Measurements from ENCODE around the gene AGPAT4.
"Not testable (repeated sequence)": the region's sequence is repeated elsewhere in the genome, so short reads cannot be mapped to it uniquely, and the experiment has no call there.

AGPAT4 gene

GRCh38 chr6:161136655-161137054, 137.2 kb downstream of the AGPAT4 start:
- no peak for DNase-seq

GRCh38 chr6:161135695-161136591, 137.9 kb downstream of the AGPAT4 start:
- no peak for DNase-seq

- DNase-seq: no peak
These were observed 139.1 kb downstream of the AGPAT4 start for GRCh38 chr6:161134550-161135298.

GRCh38 chr6:161133963-161134362, 139.9 kb downstream of the AGPAT4 start:
- DNase-seq: no peak

GRCh38 chr6:161132384-161132783, 141.5 kb downstream of the AGPAT4 start:
- DNase-seq: no peak

GRCh38 chr6:161130967-161131766, 142.7 kb downstream of the AGPAT4 start:
- DNase-seq: no peak

- DNase-seq: no peak
These were observed 143.3 kb downstream of the AGPAT4 start for GRCh38 chr6:161130541-161130940.

- DNase-seq: no peak
These were observed 145.1 kb downstream of the AGPAT4 start for GRCh38 chr6:161128680-161129196.

GRCh38 chr6:161128230-161128629, 145.6 kb downstream of the AGPAT4 start:
- no peak for DNase-seq

GRCh38 chr6:161127071-161127740, 146.7 kb downstream of the AGPAT4 start:
- DNase-seq: no peak

GRCh38 chr6:161125591-161125990, 148.3 kb downstream of the AGPAT4 start:
- no peak for DNase-seq

GRCh38 chr6:161123319-161123718, 150.5 kb downstream of the AGPAT4 start:
- DNase-seq: not testable (repeated sequence)

GRCh38 chr6:161117942-161118341, 155.9 kb downstream of the AGPAT4 start:
- DNase-seq: no peak

- DNase-seq: no peak
These were observed 156.6 kb downstream of the AGPAT4 start for GRCh38 chr6:161117308-161117707.

GRCh38 chr6:161116554-161116953, 157.3 kb downstream of the AGPAT4 start:
- no peak for DNase-seq

GRCh38 chr6:161115468-161115867, 158.4 kb downstream of the AGPAT4 start:
- DNase-seq: no peak

- DNase-seq: no peak
These were observed 162.6 kb downstream of the AGPAT4 start for GRCh38 chr6:161111261-161111660.

- no peak for DNase-seq
These were observed 163.7 kb downstream of the AGPAT4 start for GRCh38 chr6:161110028-161110779.

GRCh38 chr6:161109366-161109765, 164.5 kb downstream of the AGPAT4 start:
- DNase-seq: no peak

- no peak for DNase-seq
These were observed 164.9 kb downstream of the AGPAT4 start for GRCh38 chr6:161108916-161109315.

Data from NCI-H748 treated with DMSO at 0.1 percent for 48 hours (cell line).